Left hindlimb (tissue), 1 donor: Measurements from ENCODE around the gene ZIC5.

Experiments
- DNase-seq: peaks from one replicate; pipeline ENCODE4 v3.0.0-alpha.2; 2018

Gene ZIC5

GRCh38 chr13:99975626-99976025 lies 4.1 kb upstream of the ZIC5 start:
- DNase-seq: no peak

GRCh38 chr13:99974939-99975561 lies 3.5 kb upstream of the ZIC5 start:
- DNase-seq: no peak

GRCh38 chr13:99974296-99974938 lies 2.9 kb upstream of the ZIC5 start:
- peak; percentile 32 for DNase-seq

DNA sequence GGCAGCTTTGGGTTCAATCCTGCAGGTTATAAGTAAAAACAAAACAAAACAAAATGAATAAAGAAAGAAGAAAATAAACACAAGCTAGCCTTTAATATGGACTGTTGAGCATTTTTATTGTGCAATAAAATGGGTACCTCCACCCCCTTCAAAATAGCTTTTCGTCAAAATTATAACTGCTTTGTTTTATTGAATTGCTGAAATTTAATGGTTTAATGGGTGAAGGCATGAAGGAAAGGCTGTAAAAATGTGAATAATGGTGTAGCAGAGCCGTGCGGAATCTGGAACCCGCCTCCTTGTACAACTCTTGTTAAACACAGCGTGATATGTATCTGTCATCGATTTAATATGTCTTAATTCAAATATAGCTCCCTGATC lies 2.2 kb upstream of the ZIC5 start:
- DNase-seq: no peak

DNA sequence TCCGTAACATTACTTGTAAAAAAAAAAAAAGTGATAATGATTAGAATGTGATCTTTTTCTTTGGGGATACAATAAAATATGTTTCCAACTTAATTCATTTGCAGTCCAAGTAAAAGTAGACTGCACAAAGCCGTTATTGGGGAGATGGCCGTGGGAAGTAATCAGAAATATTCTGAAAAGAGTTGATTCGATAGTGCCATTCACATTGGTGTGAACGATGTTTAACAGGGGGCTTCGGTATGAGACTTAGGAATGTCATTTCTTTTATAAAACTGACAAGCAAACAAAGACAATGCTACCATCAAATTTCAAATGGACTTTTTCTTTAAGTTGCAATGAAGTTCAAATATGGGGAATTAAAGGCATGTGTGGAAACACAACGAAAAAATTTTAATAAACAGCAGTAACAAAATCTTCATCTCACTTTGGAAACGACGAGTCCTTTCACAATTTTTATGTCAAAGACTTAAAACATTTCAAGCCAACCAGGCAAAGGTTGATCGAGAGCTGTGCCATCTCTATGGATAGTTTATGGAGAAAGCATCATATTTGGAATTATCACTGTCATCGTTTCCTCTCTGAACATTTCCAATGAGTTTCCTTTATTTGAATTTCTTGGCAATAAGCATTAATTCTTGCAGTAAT lies 1.7 kb upstream of the ZIC5 start:
- no peak for DNase-seq

- DNase-seq: peak; percentile 31
Observed at GRCh38 chr13:99972190-99972731, 694 bp upstream of the ZIC5 start.

GRCh38 chr13:99970651-99971575 lies 654 bp downstream of the ZIC5 start:
- DNase-seq: peak; percentile 29

DNA sequence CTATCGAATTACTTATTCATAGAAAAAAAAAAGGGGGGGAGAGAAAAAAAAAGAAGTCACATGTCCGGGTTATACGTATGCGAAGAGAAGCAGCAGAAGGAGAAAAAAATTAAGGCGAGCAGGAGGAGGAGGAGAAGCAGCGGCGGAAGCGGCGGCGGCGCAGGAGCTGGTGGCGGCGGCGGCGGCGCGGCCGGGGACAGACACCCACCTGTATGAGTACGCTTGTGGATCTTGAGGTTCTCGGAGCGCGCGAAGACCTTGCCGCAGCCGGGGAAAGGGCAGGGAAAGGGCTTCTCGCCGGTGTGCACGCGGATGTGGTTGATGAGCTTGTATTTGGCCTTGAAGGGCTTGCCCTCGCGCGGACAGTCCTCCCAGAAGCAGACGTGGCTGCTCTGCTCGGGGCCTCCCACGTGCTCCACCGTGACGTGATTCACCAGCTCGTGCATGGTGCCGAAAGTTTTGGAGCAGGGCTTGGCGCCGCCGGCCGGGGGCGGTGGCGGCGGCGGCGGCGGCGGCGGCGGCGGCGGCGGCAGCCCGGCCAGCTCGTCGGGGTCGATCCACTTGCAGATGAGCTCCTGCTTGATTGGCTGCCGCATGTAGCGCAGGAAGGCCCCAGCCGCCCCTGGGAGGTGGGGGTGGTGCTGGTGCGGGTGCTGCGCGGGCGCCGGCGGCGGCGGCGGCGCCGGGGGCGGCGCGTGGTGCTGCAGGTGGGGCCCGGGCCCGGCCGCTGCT lies 1.5 kb downstream of the ZIC5 start:
- peak; percentile 45 for DNase-seq

- DNase-seq: peak; percentile 37
Observed at GRCh38 chr13:99969453-99969918, 2.1 kb downstream of the ZIC5 start.

- peak; percentile 47 for DNase-seq
Observed at GRCh38 chr13:99968521-99969452, 2.8 kb downstream of the ZIC5 start.

DNA sequence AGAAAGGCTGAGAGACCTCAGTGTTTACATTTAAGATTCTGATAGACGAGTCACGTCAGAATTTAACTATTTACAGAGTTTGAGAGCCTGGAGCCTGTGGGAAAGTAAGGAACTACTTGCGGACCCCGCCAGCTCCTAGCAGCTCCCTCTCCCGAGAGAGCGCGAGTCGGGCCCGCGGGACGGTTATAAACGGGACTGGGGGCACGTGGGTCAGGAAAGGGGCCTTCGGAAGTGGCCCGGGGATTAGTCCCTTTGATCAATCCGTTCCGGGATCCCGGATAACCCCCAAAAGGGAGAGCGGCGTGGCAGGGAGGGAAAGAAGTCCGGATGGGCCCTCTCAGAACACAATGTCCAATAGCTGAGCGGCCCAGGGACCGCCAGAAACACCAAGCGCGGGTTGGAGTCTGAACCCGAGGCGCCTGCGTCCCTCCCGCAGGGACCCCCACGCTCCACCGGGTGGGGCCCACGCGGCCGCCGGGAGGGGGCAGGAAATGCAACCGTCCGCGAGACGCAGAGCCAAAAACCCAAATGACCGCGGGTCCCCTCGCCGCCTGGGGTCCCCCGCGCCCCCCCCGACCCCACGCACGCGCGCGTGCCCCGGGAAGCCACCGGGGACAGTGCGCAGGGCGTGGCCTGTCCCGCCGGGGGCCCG lies 3.6 kb downstream of the ZIC5 start:
- DNase-seq: peak; percentile 32

- no peak for DNase-seq
Observed at GRCh38 chr13:99967498-99967868, 4.1 kb downstream of the ZIC5 start.

DNA sequence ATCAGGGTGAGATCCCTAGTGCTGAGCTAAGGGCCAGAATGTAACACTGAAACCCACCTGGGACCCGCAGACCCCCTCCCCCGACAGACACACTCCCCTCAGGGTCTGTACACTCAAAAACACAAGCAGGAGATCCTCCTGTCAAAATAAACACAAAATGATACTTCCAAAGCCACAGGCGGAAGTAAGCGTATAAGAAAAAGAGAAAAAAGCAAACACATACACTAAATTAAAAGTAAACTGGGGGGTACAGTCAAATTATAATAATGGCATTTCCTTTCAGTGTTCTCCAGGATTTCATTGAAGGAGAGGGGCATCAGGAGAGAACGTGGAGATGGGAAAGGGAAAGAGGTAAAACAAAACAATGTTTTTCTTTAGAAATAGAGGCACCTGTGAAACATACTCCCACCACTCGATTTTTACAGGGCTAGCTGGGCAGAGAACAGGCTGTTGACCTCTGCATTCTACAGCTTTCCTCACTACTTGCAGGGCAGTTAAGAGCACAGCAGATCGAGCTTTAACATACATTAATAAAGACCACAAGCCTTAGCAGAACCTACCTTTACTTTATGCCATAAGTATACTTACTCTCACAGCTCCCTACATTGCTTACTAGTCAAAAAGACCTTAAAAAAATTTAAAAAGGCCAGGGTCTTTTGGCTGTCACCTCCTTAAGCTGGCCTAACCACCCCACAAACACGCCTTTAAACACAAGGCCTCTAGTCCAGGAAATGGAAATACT lies 5.3 kb downstream of the ZIC5 start:
- no peak for DNase-seq

- no peak for DNase-seq
Observed at GRCh38 chr13:99965329-99966000, 6.1 kb downstream of the ZIC5 start.

DNA sequence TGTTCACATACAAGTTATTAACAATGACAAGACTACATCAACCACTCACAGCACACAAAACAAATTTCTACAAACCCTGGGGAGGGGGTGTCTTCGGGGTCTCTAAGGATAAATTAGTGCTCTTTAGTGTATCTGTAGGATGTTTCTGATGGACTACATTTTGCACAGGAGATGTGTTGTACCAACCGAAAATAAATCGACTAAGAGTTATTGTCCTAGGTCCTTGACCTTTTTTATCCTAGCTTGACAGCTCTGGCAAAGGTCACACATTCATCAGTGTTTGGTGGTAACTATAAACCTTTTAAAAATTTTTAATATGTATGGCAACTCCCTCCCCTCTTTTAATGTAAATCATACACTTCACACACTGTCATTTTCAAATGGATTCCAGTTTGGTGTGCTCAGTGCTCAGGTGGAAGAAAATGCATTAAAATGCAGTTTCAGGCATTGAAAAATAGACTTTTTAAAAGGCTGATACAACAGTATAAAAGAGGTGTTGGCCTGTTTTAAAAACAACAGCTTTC lies 7.7 kb downstream of the ZIC5 start:
- no peak for DNase-seq

DNA sequence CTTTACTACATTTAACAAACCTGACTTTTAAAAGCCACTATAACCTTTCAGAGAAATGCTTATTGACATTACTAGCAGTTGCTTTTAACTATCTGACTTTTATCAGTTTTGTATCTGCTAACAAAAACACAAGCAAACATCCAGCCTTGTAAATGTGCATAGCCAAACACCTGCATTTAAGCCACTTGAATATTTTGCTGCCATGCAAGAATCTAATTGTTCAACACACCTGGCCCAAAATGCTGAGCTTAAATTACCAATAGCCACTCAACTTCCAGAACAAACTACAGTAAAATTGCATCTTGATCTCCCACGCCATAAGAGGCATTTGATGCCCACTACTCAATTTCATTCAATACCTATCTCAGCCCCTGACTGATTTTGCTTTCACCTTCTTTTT lies 9.3 kb downstream of the ZIC5 start:
- DNase-seq: no peak

DNA sequence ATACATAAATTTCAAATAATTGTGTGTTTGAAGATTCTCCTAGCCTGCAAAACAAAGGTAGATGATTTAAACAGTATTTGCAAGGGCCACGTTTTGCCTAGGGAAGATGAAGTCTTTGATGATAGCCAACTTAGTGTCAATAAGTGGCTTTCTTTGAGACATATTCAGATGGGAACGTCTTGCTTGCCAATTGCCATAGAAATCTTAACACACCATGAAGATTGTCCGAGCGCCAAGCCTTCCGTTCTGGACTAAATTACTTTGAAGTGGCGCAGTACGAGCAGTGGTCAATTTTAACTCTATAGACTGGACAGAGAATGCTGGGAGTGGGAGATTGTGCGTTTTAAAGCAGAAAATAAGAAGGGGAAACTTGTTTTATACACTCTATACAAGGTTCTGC lies 9.9 kb downstream of the ZIC5 start:
- DNase-seq: no peak

GRCh38 chr13:99960663-99961311 lies 10.8 kb downstream of the ZIC5 start:
- no peak for DNase-seq
